GM23338 (cell line): Measurements from ENCODE around the gene CD300H. TPM values are rescaled to one million over a fixed set of nuclear protein-coding genes. Genes with fewer than 3 reads are reported as not detected.

Experiments used
- ATAC-seq: fragments of 200-7000 bp; cut with Tn5 transposase; 3 replicates; pipeline ENCODE4 v1.9.1; 2020
- DNase-seq: peaks from one replicate; pipeline ENCODE4 v3.0.0-alpha.2; 2015; ENCODE audit warnings: low spot score
- H2AFZ ChIP-seq: fragments of 200-600 bp; sonication (generic); 2 replicates; pipeline ENCODE4 v1.8.0; 2016; ENCODE audit warnings: antibody characterized with exemption, mild to moderate bottlenecking, moderate library complexity
- H3F3A ChIP-seq: fragments of 200-600 bp; sonication (generic); replicated peaks from 2 replicates; pipeline ENCODE4 v1.8.0; 2017; ENCODE audit warnings: antibody characterized with exemption, mixed run types, low read depth
- H3K27ac ChIP-seq: fragments of 200-600 bp; sonication (generic); 2 replicates; pipeline ENCODE4 v1.6.1; 2016; ENCODE audit warnings: low read depth
- H3K27me3 ChIP-seq: fragments of 200-600 bp; sonication (generic); 2 replicates; pipeline ENCODE4 v1.8.0; 2016; ENCODE audit warnings: mild to moderate bottlenecking, mixed run types, moderate library complexity; ENCODE audit not compliant: insufficient read depth
- H3K36me3 ChIP-seq: fragments of 200-600 bp; sonication (generic); 2 replicates; pipeline ENCODE4 v1.8.0; 2016; ENCODE audit warnings: mild to moderate bottlenecking; ENCODE audit not compliant: insufficient read depth
- H3K4me1 ChIP-seq: fragments of 200-600 bp; sonication (generic); 2 replicates; pipeline ENCODE4 v1.8.0; 2016; ENCODE audit warnings: mild to moderate bottlenecking, moderate library complexity; ENCODE audit not compliant: insufficient read depth
- H3K4me2 ChIP-seq: fragments of 200-600 bp; sonication (generic); 2 replicates; pipeline ENCODE4 v1.7.1; 2017; ENCODE audit warnings: mixed run types
- H3K4me3 ChIP-seq: fragments of 200-600 bp; sonication (generic); 2 replicates; pipeline ENCODE4 v1.6.1; 2016; ENCODE audit warnings: mixed run types
- H3K79me2 ChIP-seq: fragments of 200-600 bp; sonication (generic); replicated peaks from 2 replicates; pipeline ENCODE4 v1.8.0; 2017; ENCODE audit warnings: mild to moderate bottlenecking; ENCODE audit not compliant: insufficient read depth
- H3K9me2 ChIP-seq: fragments of 200-600 bp; sonication (generic); 2 replicates; pipeline ENCODE4 v1.8.0; 2017; ENCODE audit not compliant: insufficient read depth
- H4K20me1 ChIP-seq: fragments of 200-600 bp; sonication (generic); replicated peaks from 2 replicates; pipeline ENCODE4 v1.8.0; 2017; ENCODE audit warnings: mild to moderate bottlenecking; ENCODE audit not compliant: insufficient read depth
- H3K27ac Mint-ChIP-seq: 2 replicates; pipeline ENCODE4 v1.8.0; 2020; ENCODE audit warnings: inconsistent platforms, mild to moderate bottlenecking, moderate library complexity, mixed read lengths
- H3K27me3 Mint-ChIP-seq: 3 replicates; pipeline ENCODE4 v1.8.0; 2022; ENCODE audit warnings: low read depth, mild to moderate bottlenecking, moderate library complexity, mixed read lengths, inconsistent platforms; ENCODE audit not compliant: insufficient read depth, poor library complexity
- H3K36me3 Mint-ChIP-seq: 3 replicates; pipeline ENCODE4 v1.8.0; 2021; ENCODE audit warnings: low read depth, mild to moderate bottlenecking, inconsistent platforms, moderate library complexity, mixed read lengths
- H3K4me1 Mint-ChIP-seq: 3 replicates; pipeline ENCODE4 v1.8.0; 2020; ENCODE audit warnings: mild to moderate bottlenecking, inconsistent platforms, mixed read lengths
- H3K4me3 Mint-ChIP-seq: 3 replicates; pipeline ENCODE4 v1.8.0; 2021; ENCODE audit warnings: moderate library complexity, mild to moderate bottlenecking, inconsistent platforms, mixed read lengths
- H3K9me3 Mint-ChIP-seq: 3 replicates; pipeline ENCODE4 v1.8.0; 2020; ENCODE audit warnings: moderate library complexity, mild to moderate bottlenecking, inconsistent platforms, mixed read lengths
- CREB1 ChIP-seq: fragments of 250-450 bp; sonication (Bioruptor Pico); IDR thresholded peaks from 2 replicates; pipeline ENCODE4 v1.5.0; 2020; ENCODE audit warnings: low read depth, mild to moderate bottlenecking, moderate library complexity
- CTCF ChIP-seq, 2 experiments: fragments of 200-600 bp in 1 of 2; sonication (generic) in 1 of 2; conservative IDR thresholded peaks; 2 replicates each; pipeline versions ENCODE4 v1.5.1 to v1.6.1; 2016 to 2017; ENCODE audit warnings: antibody characterized with exemption in 2 of 2, low read depth in 2 of 2, mild to moderate bottlenecking in 2 of 2, moderate library complexity in 1 of 2
- EZH2 ChIP-seq: fragments of 200-600 bp; sonication (generic); IDR thresholded peaks from one replicate; pipeline ENCODE4 v1.8.0; 2017; ENCODE audit warnings: antibody characterized with exemption, mild to moderate bottlenecking, low read depth; ENCODE audit not compliant: unreplicated experiment
- EZH2phosphoT487 ChIP-seq: fragments of 200-600 bp; sonication (generic); IDR thresholded peaks from one replicate; pipeline ENCODE4 v1.8.1; 2018; ENCODE audit warnings: antibody characterized with exemption; ENCODE audit not compliant: unreplicated experiment
- JUNB ChIP-seq: IDR thresholded peaks from one replicate; pipeline ENCODE4 v1.6.1; 2016; ENCODE audit warnings: antibody characterized with exemption; ENCODE audit not compliant: unreplicated experiment
- NANOG ChIP-seq: IDR thresholded peaks from 2 replicates; pipeline ENCODE4 v1.6.1; 2016; ENCODE audit warnings: antibody characterized with exemption, borderline replicate concordance
- POLR2AphosphoS5 ChIP-seq: IDR thresholded peaks from 2 replicates; pipeline ENCODE4 v1.6.1; 2016; ENCODE audit warnings: antibody characterized with exemption, low read depth
- REST ChIP-seq: IDR thresholded peaks from one replicate; pipeline ENCODE4 v1.6.1; 2018; ENCODE audit warnings: antibody characterized with exemption; ENCODE audit not compliant: unreplicated experiment
- STAT1 ChIP-seq: IDR thresholded peaks from one replicate; pipeline ENCODE4 v1.6.1; 2016; ENCODE audit warnings: antibody characterized with exemption; ENCODE audit not compliant: unreplicated experiment
- ZNF114 ChIP-seq: fragments of 250-450 bp; sonication (Bioruptor Pico); IDR thresholded peaks from 2 replicates; pipeline ENCODE4 v1.5.0; 2020; ENCODE audit warnings: mild to moderate bottlenecking, moderate library complexity
- ZNF331 ChIP-seq: fragments of 250-450 bp; sonication (Bioruptor Pico); IDR thresholded peaks from 2 replicates; pipeline ENCODE4 v1.5.0; 2020; ENCODE audit warnings: low read depth, mild to moderate bottlenecking, moderate library complexity
- ZNF462 ChIP-seq: fragments of 250-450 bp; sonication (Bioruptor Pico); IDR thresholded peaks from 2 replicates; pipeline ENCODE4 v1.5.0; 2020; ENCODE audit warnings: mild to moderate bottlenecking, moderate library complexity
- polyA plus RNA-seq: library from polyadenylated mRNA; unstranded; fragments of >200 nt; fragmentation: Nextera tagmentation; extraction: Ambion mirVana; gene quantifications from 2 replicates; pipeline ENCODE4 v1.2.1, GENCODE V29; 2016
- total RNA-seq: library from RNA; depleted of rRNA; stranded (reverse); fragments of >200 nt; shearing (Covaris generic); gene quantifications from 2 replicates; pipeline ENCODE4 v1.2.3, GENCODE V29; 2014
- TF ChIP-seq, protein P1 (sequence below): IDR thresholded peaks from 2 replicates; pipeline ENCODE4 v1.6.1; 2016; ENCODE audit warnings: antibody characterized with exemption

The CD300H gene
- total and polyA plus RNA-seq, 2 experiments from 2014 or later, result not detected

GRCh38 chr17:74528491-74529199 lies 38.7 kb downstream of the CD300H start:
- Histone ChIP-seq H2AFZ (no peak overlapping the region), H3K36me3 (no peaks in the 10 kb centered on the region), H3K9me2 (no peaks in the 10 kb centered on the region), H3K4me2 (no peak overlapping the region), H4K20me1 (no peaks in the 10 kb centered on the region), H3F3A (no peaks in the 10 kb centered on the region), H3K79me2 (no peaks in the 10 kb centered on the region), H3K4me1 (no peaks in the 10 kb centered on the region), H3K27ac (no peak overlapping the region), H3K27me3 (no peaks in the 10 kb centered on the region), H3K4me3 (no peak overlapping the region)
- ATAC-seq, result no peak
- peaks cover 10% of the 10 kb centered on the region for H3K27me3 Mint-ChIP-seq
- no peak overlapping the region for H3K27ac Mint-ChIP-seq
- H3K4me1 Mint-ChIP-seq, result peaks cover 4% of the 10 kb centered on the region
- TF ChIP-seq, protein P1, sequence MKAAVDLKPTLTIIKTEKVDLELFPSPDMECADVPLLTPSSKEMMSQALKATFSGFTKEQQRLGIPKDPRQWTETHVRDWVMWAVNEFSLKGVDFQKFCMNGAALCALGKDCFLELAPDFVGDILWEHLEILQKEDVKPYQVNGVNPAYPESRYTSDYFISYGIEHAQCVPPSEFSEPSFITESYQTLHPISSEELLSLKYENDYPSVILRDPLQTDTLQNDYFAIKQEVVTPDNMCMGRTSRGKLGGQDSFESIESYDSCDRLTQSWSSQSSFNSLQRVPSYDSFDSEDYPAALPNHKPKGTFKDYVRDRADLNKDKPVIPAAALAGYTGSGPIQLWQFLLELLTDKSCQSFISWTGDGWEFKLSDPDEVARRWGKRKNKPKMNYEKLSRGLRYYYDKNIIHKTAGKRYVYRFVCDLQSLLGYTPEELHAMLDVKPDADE, result no peak
- TF ChIP-seq NANOG (no peak), ZNF331 (CRISPR knock-in tag) (no peak), STAT1 (no peak), CTCF (conservative IDR thresholded peaks at IDR 0.05; ENCODE audit: low read depth in 2 of 2) (no peak), ZNF114 (CRISPR knock-in tag) (no peak), CREB1 (no peak), POLR2AphosphoS5 (no peak), JUNB (no peak), REST (no peak), EZH2phosphoT487 (no peak), ZNF462 (no peak), EZH2 (no peak)
- no peaks in the 10 kb centered on the region for H3K36me3 Mint-ChIP-seq
- DNase-seq, result no peak
- H3K4me3 Mint-ChIP-seq, result no peak overlapping the region
- peaks cover 11% of the 10 kb centered on the region for H3K9me3 Mint-ChIP-seq
